HG02588 (cell line): ENCODE results near the gene BMAL1.

ENCODE experiments used
- ATAC-seq: cut with Tn5 transposase; IDR thresholded peaks from one replicate; pipeline ENCODE4 v1.9.1; 2021; ENCODE audit warnings: mild to moderate bottlenecking, moderate library complexity; ENCODE audit not compliant: unreplicated experiment

The BMAL1 gene

DNA sequence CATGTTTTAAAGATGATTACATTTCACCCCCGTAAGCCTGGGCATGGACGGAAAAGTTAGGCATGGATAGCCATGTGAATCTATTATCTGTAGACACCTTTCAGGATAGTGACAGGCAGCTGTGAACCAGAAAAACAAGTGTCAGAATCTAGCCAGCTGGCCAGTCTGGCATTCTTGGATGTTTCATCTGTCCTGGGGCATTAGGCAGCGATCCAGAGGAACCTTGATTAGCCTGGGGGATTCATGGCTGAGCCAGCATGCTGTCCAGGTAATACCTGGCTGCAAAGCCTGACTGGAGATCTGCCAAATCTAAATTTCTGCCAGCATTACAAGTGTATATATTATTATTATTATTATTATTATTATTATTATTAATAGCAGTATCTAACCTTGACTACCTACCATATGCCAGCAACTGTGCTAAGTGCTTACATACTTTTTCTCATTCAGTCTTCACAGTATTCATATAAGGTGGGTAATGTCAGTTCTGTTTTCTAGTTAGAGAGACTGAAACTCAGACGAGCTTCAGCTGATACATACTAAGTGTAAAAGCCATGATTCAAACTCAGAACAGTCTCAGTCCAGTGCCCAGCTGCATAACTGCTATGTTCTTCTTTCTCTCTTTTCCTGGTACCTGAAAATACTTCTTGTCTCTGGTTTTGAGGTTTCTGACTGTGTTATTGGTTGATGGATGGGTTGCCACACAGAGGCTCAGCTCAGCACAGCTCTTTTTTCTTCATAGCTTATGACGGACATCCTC lies 12.8 kb downstream of the BMAL1 start:
- no peak for ATAC-seq

DNA sequence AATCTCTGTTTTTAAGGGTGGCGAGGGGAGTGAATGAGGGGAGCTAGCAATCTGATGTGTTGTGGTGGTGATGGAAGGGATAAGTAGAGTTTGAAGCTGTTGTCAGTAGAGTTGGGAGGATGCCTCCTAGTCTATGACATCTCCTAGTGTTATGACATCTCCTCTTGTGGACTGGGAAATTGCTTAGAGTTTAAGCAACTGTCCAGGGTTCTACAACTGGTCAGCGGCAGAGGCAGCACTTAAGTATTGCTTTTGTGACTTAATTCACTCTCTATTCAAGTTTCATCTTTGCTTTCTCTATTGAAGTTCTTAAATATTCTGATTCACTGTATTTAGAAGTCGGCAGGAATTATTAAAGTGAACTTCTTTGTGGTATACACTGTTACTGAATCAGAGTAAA lies 13.8 kb downstream of the BMAL1 start:
- no peak for ATAC-seq

DNA sequence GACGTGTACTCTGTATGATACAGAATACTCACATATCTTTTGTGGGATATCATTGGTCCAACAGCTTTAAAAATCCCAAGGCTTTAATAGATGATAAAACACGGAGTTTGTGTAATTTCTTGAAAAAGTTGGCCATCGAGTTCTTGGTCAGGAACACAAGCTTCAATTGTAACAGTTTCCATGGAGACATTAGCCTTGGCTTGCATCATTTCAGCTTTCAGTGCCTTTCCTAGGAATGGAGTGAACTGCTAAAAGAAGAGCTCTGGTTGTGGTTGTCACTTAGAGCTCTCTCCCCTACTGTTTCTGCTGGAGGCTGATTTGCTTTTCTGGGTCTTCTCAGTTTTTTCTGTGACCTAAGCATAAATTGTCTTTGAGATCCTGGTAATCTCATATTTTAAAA lies 14.2 kb downstream of the BMAL1 start:
- ATAC-seq, result no peak

DNA sequence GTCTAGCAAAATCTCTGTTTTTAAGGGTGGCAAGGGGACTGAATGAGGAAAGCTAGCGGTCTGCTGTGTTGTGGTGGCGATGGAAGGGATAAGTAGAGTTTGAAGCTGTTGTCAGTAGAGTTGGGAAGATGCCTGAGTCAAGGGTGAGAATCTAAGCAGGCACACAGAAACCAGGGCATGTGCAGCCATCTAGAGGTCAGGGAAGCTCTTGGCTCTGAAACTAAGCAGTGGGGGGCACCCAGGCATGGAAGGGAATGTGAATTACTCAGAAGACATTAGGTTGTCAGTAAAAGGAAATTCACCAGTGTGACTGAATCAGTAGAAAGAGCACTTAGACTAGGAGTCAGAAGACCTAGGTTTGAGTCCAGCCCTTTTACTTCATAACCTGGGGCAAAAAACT lies 15.4 kb downstream of the BMAL1 start:
- no peak for ATAC-seq

DNA sequence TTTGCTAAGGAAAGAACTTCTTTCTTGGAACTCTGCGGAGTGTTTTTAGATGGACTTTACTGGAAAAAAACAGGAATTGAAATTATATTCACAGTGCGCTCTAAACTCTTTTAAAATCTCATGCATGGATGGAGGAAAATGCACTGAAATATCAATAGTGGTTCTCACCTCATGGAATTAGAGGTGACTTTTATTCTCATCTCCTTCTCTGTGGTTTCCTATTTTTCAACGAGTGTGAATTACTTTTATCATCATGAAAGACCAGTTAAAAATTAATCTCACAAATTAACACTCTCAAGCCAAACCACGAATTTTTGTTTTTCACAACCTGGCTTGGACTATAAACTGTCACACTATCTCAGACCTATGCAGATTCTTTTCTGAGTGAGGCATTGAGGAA lies 16.6 kb downstream of the BMAL1 start:
- ATAC-seq, result no peak

DNA sequence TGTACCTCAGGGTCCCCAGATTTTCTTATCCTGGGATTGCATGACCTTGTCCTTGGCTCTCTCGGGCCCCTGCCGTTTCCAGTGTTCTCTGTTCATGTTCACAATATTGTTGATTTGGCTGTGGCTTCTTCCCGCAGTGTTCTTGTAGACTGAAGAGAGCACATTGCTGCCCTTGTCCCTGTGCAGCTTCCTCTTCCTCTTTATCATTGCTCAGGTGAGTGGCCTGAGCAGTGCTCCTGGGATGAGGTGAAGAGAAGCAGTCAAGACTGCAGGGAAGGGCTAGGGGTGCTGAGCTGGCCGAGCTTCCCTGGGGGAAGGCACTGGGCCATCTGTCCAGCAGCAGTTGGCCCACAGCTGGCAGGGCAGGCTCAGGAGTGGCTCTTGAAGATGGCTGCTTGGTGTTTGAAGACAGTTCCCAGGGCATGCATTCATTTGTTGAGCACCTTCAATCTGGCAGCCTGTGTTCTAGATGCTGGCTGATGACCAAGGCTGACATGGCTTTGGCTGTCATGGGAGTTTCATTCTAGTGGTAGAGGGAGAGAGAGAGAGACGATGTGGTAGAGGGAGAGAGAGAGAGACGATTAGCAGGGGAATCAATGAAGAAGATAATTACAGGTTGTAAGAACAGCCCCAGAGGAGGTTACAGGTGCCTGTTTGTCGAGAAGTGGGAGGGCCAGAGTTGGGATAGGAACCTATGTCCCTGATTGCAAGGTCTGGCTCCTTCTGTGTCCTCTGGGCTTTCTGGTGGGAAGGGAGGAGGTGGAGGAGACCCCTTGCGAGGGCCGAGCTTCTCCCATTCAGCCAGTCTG lies 17.4 kb downstream of the BMAL1 start:
- ATAC-seq, result no peak

DNA sequence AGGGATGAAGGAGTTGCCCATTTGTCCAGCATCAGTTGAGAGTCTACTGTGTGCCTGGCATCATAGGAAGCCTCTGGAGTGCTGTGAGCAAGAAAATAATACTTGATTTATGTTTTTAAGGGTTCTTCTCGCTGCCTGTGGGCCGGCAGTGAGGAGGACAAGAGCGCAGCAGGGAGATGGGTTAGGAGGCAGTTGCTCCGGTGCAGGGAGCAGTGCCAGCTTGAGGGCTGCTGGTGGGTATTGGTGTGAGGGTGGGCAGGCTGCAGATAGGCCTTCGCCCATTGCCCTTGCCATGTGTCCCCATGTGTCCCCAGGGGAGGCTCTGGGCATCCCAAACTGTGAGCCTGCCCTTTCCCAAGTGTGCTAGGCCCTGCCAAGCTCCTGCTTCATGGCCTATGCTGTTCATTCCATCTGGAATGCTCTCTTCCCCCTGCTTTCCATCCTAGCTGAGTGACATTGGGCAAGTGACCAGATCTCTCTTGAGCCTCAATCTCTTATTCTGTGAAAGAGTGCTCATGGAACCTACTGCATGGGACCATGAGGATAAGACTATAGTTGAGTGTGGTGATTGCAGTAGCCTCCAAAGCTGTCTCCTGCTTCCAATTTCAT lies 19.8 kb downstream of the BMAL1 start:
- no peak for ATAC-seq

DNA sequence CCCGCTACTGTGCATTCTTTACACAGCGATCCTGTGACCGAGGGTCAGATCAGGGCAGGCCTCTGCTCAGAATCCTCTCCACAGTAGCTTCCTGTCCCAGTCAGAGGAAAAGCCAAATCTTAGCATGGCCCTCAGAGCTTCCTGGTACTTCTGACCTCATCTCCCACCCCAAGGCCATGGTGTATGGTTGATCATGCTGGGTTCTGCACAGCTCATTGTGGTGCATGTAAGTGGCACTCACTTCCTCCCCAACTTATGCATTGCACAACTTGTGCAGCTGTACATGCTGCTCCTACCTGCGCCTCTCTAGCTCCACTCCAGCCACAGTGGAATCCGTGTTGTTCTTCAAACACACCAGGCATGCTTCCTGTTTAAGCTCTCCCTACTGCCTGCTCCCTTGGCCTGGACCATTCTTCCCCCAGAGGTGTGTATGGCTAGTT lies 20.3 kb downstream of the BMAL1 start:
- ATAC-seq, result no peak

DNA sequence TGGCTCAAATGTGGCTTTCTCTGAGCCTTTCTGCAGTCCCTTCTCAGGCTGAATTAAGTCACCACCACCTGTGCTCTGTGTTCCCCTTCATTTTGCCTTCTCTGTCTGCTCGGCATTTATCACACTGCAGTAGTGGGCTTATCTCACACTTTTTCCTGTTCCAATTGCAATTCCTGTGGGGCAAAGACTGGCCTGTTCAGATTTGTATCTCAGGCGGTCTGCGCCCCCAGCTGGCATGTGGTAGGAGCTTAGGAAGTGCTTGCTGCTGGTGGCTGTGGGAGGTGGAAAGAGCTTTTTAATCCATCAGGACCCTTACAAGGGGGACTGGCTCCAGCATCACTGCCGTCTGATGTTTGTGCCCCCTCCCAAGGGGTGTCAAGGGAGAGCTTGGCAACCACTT lies 21.2 kb downstream of the BMAL1 start:
- no peak for ATAC-seq

DNA sequence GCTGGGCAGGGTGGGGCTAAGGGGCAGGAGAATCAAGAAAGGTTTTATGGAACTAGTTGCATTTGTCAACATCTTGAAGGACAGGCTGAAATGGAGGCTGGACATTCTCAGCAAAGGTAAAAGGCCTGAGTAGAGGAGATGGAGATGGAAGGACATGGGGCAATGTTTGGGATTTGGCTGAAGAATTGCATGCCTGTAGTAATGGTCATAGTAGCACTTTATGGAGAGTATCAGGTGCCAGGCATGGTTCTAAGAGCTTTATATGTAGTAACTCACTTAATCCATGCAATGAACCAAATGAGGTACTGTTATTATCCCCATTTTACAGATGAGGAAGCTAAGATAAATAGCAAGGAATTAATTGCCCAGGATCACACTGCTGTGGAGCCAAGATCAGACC lies 23.9 kb downstream of the BMAL1 start:
- ATAC-seq, result no peak

DNA sequence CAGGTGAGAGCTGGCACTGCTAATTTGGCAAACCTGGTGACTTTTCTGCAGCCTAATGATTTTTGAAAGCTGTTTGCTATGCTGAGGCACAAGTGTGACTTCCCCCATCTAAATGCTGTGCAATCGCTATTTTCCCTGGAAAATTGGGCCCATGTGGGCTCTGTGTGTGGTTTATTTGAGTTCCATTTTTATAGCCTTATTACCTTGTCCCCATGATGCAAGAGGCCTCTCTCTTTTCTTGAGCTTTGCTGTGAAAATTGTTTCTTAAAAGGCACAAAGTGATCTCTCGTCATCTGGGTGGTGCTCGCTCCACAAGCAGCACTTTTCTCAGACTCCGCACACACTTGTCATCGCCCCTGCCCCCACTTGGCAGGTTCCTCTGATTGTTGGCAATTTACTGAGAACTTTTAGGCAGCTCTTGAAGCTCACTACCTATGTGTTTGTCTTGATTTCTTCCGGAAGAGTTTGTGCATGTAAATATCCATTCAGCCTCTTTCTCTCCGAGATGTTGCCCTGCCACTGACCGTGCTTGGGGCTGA lies 24.9 kb downstream of the BMAL1 start:
- no peak for ATAC-seq

DNA sequence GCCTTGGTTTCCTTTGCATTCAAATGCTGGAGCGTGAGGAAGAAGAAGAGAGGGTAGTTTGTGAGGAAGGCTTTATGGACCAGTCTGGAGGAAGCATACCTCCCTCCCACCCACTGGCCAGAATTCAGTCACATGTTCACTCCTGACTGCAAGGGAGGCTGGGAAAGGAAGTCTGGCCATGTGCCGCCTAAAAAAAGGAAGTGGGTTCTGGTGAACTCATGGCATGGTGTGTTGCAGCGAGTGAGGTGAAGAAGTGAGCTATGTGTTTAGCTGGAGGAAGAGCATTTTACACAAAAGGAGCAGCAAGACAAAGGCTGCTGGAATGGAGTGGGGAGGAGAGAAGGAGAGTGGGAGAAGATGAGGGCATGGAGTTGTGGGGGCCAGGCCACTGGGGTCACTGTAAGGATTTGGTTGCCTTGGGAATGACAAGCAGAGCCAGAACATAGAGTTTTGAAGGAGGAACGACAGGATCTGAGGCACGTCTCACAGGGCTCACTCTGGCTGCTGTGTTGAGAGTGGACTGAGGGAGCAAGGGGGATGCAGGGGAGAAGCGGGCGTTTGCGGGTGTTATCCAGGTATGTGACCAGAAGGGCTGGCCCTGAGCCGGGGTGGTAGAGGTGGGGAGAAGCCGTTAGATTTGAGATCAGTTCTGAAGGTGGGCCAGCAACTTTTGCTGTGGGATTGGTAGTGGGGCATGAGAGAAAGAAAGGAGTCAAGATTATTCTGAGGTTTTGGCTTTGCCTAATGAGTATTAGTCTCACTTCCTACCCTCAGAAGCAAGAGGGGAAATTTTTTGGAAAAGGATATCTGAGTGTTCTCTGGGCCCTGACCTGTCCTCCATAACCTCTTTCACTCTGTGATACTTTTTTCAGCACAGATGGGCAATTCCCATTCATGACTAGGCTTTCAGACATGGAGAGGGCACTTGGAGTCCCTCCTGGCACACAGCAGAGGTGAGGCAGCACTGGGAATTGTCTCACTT lies 26.4 kb downstream of the BMAL1 start:
- ATAC-seq, result no peak

DNA sequence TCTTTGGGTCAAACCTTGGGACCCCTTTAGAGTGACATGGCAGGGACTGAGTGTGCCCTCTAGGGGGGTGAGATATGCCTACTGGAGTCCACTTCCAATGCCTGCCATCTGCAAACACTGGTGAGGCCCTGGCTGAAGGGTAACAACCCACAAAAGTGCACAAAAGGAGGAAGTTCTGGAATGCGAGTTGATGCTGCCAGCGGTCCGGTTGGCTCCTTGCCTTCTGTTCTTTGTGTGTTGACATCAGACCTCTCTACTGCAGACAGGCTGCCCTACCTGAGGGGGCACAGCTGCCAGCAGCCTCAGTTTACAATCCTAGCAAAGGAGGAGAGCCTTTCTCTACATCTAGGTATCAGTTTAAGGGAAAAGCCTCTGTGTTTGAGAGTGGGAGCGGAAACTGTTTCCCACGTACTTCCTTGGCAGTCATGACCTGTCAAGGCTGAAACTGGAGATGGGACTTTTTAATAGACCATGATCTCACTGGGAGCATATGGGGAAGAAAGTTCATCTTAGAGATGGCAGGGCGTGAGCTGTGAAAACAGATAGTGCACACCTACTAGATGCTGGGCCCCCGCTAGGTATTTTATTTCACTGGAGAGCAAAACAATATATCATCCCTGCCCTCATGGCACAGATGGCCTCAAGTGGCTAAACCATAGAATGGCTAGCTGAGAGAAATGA lies 27.2 kb downstream of the BMAL1 start:
- ATAC-seq, result no peak

DNA sequence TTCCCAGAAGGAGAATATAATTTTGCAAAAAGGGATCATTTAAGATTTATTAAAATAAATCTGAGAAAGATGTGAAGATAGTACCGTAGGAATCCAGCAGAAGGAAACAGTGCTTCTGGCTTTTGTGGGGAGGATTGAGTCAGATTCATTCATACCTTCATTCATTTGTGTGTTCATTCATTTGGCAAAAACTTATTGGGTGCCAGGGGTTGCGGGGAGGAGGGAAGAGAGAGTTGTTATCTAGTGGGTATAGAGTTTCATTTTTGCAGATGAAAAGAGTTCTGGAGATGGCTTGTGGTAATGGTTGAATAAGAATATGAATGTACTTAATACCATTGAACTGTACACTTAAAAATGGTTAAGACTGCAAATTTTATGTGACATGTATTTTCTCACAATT lies 31.1 kb downstream of the BMAL1 start:
- no peak for ATAC-seq

DNA sequence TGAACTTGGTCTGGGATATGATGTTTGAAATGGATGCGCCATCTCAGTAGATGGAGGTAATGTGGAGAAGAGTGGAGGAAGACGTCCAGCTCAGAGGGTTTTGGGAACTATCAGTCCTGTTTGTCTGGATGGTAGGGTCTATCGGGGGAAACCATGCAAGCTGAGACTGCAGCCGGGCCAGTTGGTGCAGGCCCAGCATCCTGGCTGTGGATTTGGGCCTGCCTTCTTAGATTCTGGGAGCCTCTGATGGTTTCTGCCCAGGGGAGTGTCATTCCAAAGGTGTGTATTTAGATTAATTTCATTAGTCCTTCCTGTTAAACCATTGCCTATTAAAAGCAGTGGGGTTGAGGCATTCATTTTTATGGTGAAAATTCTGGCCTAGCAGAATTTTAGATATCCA lies 31.6 kb downstream of the BMAL1 start:
- ATAC-seq, result no peak

DNA sequence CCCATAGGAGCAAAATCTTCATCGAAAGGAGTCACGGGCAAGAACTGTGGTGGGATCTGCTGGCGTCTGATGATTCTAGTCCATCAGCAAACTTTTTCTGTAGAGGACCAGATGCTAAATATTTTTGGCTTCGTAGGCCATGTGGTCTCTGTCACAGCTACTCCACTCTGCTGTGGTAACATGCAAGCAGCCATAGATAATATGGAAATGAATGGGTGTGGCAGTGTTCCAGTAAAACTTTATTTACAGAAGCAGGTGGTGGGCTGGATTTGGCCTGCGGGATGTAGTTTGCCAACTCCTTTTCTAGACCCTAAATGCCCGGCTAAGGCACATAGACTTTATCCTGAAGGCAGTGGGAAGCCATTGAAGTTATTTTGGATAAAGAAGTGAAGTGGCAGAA lies 32.9 kb downstream of the BMAL1 start:
- ATAC-seq, result no peak

DNA sequence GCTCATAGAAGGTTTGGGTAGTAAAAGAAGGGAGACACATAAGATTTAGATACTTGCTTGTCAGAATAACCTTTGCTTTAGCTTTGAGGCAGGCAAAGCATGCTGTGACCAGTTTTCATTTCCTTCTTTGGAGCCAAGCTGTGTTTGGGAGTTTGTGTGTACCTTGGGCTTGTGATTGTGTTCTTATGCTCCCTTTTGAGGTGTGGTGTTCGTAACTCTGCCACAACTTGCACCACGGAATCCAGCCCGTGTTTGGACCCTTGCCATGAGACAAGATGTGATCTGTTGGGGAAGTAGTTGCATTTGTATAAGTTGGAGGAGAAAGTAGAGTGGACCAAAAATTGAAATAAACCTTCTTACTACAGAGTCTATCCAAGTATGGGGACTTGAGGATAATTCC lies 34.0 kb downstream of the BMAL1 start:
- ATAC-seq, result no peak

DNA sequence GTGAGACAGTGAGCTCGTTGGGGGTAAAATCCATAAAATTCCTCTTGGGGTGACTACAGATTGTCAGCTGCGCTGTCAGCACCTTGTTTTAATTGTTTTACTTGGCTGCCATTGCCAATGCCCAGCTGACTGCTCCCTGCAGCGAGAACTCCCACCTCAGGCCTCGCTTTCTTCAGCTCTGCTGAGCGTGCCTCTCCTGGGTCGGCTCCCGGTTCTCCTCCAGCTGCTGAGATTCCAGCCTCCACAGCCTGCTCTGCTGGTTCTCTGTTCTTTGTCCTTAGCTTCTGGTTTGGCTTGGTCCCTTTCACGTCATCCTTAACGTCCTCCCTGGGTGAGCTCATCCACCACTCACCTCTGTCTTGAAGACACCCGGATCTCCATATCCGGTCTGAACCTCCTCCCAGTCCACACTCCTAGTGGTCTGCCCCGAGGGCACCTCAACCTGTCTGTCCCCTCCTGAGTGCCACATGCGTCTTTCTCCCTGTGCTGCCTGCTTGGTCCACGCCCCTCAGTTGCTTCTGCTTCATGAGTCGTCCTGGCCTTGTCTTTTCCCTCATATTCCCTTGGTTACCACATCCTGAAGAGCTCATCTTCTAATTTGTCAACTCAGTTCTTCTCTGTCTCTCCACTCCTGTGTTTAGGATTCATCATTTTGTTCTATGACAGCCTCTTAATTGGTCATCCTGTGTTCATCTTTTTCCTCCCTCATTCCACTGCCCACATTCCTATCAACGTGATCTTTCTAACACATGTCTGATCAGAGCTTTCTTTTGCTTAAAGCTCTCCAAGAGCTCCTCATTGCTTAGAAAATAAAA lies 35.6 kb downstream of the BMAL1 start:
- ATAC-seq, result no peak
